Stimulated activated naive CD8-positive, alpha-beta T cell treated with anti-CD3 and anti-CD28 coated beads, Interleukin-15, Interleukin-2, amounts not matched to agents 100 ng/mL and 50 ng/mL, for 24 hours (primary cell): Measurements from ENCODE around the gene RHOT1.

Experiments
- H3K27ac Mint-ChIP-seq: one replicate; pipeline ENCODE4 v1.8.0; 2021; ENCODE audit warnings: mild to moderate bottlenecking, mixed read lengths
- H3K27me3 Mint-ChIP-seq: one replicate; pipeline ENCODE4 v1.8.0; 2021; ENCODE audit warnings: mixed read lengths
- H3K36me3 Mint-ChIP-seq: one replicate; pipeline ENCODE4 v1.8.0; 2021; ENCODE audit warnings: low read depth, mixed read lengths
- H3K4me1 Mint-ChIP-seq: one replicate; pipeline ENCODE4 v1.8.0; 2021; ENCODE audit warnings: low read depth, mixed read lengths
- H3K4me3 Mint-ChIP-seq: one replicate; pipeline ENCODE4 v1.8.0; 2021; ENCODE audit warnings: mild to moderate bottlenecking, mixed read lengths
- H3K9me3 Mint-ChIP-seq: one replicate; pipeline ENCODE4 v1.8.0; 2021; ENCODE audit warnings: mixed read lengths

RHOT1 gene

GRCh38 chr17:32274643-32275042, 132.3 kb downstream of the RHOT1 start:
- no peaks in the 10 kb centered on the region for H3K4me1 Mint-ChIP-seq
- H3K9me3 Mint-ChIP-seq = no peaks in the 10 kb centered on the region
- H3K27ac Mint-ChIP-seq = no peak overlapping the region

More at GRCh38 chr17:32274643-32275042, 132.3 kb downstream of the RHOT1 start:
- Mint-ChIP-seq H3K4me3 (no peak overlapping the region), H3K36me3 (no peaks in the 10 kb centered on the region), H3K27me3 (peaks cover 25% of the 10 kb centered on the region)
